Neuronal stem cell (in vitro differentiated cells): ENCODE data around the gene GRID1.

Experiments
- DNase-seq: peaks from one replicate; pipeline ENCODE4 v3.0.0-alpha.2; 2013; ENCODE audit warnings: low spot score
- H2AFZ ChIP-seq: one replicate; pipeline ENCODE4 v1.6.1; 2013; ENCODE audit warnings: mild to moderate bottlenecking, low read length, inconsistent platforms
- H2AK5ac ChIP-seq: 2 replicates; pipeline ENCODE4 v1.6.1; 2013; ENCODE audit warnings: low read depth, mild to moderate bottlenecking, inconsistent platforms, low read length, moderate library complexity, mixed read lengths
- H2BK120ac ChIP-seq: 2 replicates; pipeline ENCODE4 v1.6.1; 2013; ENCODE audit warnings: low read depth, mild to moderate bottlenecking, inconsistent platforms, low read length, moderate library complexity, mixed read lengths
- H2BK12ac ChIP-seq: one replicate; pipeline ENCODE4 v1.6.1; 2013; ENCODE audit warnings: low read length, inconsistent platforms
- H2BK15ac ChIP-seq: 2 replicates; pipeline ENCODE4 v1.6.1; 2013; ENCODE audit warnings: mild to moderate bottlenecking, low read length, inconsistent platforms, mixed read lengths
- H2BK5ac ChIP-seq: one replicate; pipeline ENCODE4 v1.6.1; 2013; ENCODE audit warnings: inconsistent platforms, mild to moderate bottlenecking, low read length, moderate library complexity
- H3K14ac ChIP-seq: one replicate; pipeline ENCODE4 v1.6.1; 2013; ENCODE audit warnings: low read length, inconsistent platforms
- H3K18ac ChIP-seq: 2 replicates; pipeline ENCODE4 v1.6.1; 2013; ENCODE audit warnings: low read length, inconsistent platforms
- H3K23ac ChIP-seq: 2 replicates; pipeline ENCODE4 v1.6.1; 2013; ENCODE audit warnings: low read depth, mild to moderate bottlenecking, mixed read lengths, low read length, inconsistent platforms; ENCODE audit not compliant: poor library complexity
- H3K27ac ChIP-seq: replicated peaks from 3 replicates; pipeline ENCODE4 v1.5.1; 2013; ENCODE audit warnings: low read length, inconsistent platforms
- H3K27me3 ChIP-seq, 3 experiments: 2 replicates each; pipeline ENCODE4 v1.6.1; 2013; ENCODE audit warnings: low read length in 3 of 3, mild to moderate bottlenecking in 2 of 3, inconsistent platforms in 1 of 3, low read depth in 1 of 3, mixed read lengths in 1 of 3, moderate library complexity in 1 of 3; ENCODE audit not compliant: control insufficient read depth in 3 of 3, insufficient read depth in 3 of 3
- H3K36me3 ChIP-seq, 2 donors: replicated peaks in 1 of 2; 2 replicates each; pipeline ENCODE4 v1.6.1; 2013; ENCODE audit warnings: low read length in 2 of 2; ENCODE audit not compliant: control insufficient read depth in 2 of 2, insufficient read depth in 2 of 2
- H3K4ac ChIP-seq: 2 replicates; pipeline ENCODE4 v1.6.1; 2013; ENCODE audit warnings: inconsistent platforms, mild to moderate bottlenecking, low read length, moderate library complexity
- H3K4me1 ChIP-seq, 2 donors: 1 replicate in 1 of 2; 2 replicates in 1 of 2; pipeline ENCODE4 v1.6.1; 2013; ENCODE audit warnings: low read length in 2 of 2, low read depth in 1 of 2; ENCODE audit not compliant: control insufficient read depth in 2 of 2, insufficient read depth in 1 of 2
- H3K4me2 ChIP-seq: one replicate; pipeline ENCODE4 v1.6.1; 2013; ENCODE audit warnings: mild to moderate bottlenecking, low read length, inconsistent platforms; ENCODE audit not compliant: insufficient read depth, poor library complexity, severe bottlenecking
- H3K4me3 ChIP-seq, 2 donors: 2 replicates each; pipeline ENCODE4 v1.5.1; 2013; ENCODE audit warnings: low read length in 2 of 2, mild to moderate bottlenecking in 2 of 2, inconsistent platforms in 1 of 2, moderate library complexity in 1 of 2
- H3K79me1 ChIP-seq: one replicate; pipeline ENCODE4 v1.6.1; 2013; ENCODE audit warnings: low read depth, mild to moderate bottlenecking, inconsistent platforms, low read length, moderate library complexity
- H3K9ac ChIP-seq: one replicate; pipeline ENCODE4 v1.6.1; 2013; ENCODE audit warnings: mild to moderate bottlenecking, low read depth, low read length, inconsistent platforms; ENCODE audit not compliant: poor library complexity
- H3K9me3 ChIP-seq, 2 donors: replicated peaks in 1 of 2; 2 replicates each; pipeline versions ENCODE3 to v1.6.1; 2013; ENCODE audit warnings: low read length in 2 of 2, mild to moderate bottlenecking in 2 of 2, inconsistent platforms in 1 of 2, low read depth in 1 of 2, mixed read lengths in 1 of 2, moderate library complexity in 1 of 2; ENCODE audit not compliant: control insufficient read depth in 2 of 2, insufficient read depth in 1 of 2
- H4K8ac ChIP-seq: one replicate; pipeline ENCODE4 v1.6.1; 2013; ENCODE audit warnings: low read depth, mild to moderate bottlenecking, inconsistent platforms, low read length, moderate library complexity
- H4K91ac ChIP-seq: one replicate; pipeline ENCODE4 v1.6.1; 2013; ENCODE audit warnings: low read length, low read depth, mild to moderate bottlenecking, inconsistent platforms; ENCODE audit not compliant: poor library complexity
- WGBS, 2 donors: extraction: QIAGEN DNeasy Blood & Tissue Kit; methylation state at CpG; one replicate each; pipeline ENCODE4 v1.1.7; 2013; ENCODE audit warnings: missing lambda C conversion rate in 2 of 2, mixed read lengths in 1 of 2; ENCODE audit not compliant: insufficient read length in 2 of 2, insufficient replicate concordance in 1 of 2; ENCODE audit errors: extremely low coverage in 2 of 2; 5-methylcytosine and 5-hydroxymethylcytosine counted together

Gene GRID1

DNA sequence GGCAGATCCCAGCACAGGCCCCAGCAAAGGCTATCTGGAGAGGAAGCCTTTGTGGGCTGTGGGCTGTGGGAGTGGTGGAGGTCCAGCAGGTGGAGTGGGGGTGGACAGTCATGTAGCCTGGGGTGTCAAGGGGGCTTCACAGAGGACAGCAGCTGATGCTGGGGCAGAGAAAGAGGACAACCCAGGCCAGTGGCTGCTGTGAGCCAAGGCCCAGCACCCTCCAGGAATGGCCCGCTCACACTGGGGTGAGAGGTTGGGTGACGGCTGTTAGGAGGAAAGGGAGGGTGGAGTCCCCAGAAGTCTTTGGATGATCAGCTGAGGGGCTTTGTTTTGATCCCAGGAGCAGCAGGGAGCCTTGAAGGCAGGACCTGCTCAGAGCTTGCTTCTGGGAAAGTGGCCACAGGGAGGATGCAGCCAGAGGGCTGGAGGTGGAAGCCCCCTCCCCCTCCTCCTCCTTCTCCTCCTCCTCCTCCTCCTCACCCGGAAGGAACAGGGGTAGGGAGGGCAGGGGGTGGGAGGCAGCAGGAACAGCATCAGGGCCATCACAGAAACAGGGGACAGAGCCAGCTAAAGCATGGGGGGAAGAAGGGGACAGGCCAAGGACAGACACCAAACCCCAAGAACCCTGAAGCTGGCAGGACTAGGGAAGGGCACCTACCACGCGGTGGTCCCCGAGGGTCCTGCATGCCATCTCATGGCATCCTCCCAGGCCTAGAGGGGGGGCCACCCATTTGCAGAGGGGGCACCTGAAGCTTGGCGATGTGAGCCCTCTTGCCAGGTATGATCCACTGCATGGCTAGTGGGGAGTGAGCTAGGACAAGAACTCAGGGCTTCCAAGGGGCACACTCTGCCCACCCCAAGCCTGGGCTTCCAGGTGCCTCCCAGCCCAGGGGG is 144.9 kb downstream of the GRID1 start:
- Histone ChIP-seq H3K18ac (peak overlapping the region; percentile 91), H3K4me2 (no peak overlapping the region)
- DNase-seq: no peak

DNA sequence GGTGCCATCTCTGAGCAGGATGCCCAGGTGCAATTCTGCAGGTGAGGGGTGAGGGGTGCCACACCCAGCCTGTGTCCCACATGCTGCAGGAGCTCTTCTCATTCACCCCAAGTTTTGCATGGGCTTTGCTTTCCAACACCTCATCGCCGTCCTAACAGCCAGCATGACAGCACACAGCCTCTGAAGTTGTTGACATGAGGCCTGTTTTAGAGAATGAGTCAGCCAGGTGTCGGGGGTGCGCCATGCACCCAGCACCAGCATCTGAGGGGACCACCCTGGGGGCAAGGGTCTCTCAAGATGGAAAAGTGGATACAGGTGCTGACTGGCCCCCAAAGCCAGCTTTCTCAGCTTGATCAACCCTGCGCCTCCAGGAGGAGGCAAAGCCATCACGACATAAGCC is 146.0 kb downstream of the GRID1 start:
- Histone ChIP-seq H2BK120ac (no peak overlapping the region), H2BK5ac (no peak overlapping the region), H2BK15ac (no peak overlapping the region), H2BK12ac (no peak overlapping the region), H3K27me3 (no peaks in the 10 kb centered on the region), H2AK5ac (no peak overlapping the region), H3K27ac (no peak overlapping the region), H3K4me3 (no peak overlapping the region), H3K9me3 (no peaks in the 10 kb centered on the region), H3K4me1 (peaks cover 0 to 13% of the 10 kb centered on the region in 2 donors), H3K4ac (no peak overlapping the region), H3K14ac (no peak overlapping the region), H3K4me2 (no peak overlapping the region), H3K36me3 (no peaks in the 10 kb centered on the region), H2AFZ (no peak overlapping the region), H3K9ac (no peak overlapping the region), H3K79me1 (no peaks in the 10 kb centered on the region), H4K8ac (no peak overlapping the region), H4K91ac (no peak overlapping the region), H3K18ac (peak overlapping the region; percentile 53), H3K23ac (no peak overlapping the region)
- DNase-seq: no peak
- WGBS, 2 donors: no CpG with 5 or more reads among the region's 6 CpGs

More for the DNA sequence above, 144.9 kb downstream of the GRID1 start:
- Histone ChIP-seq H3K23ac (peak overlapping the region; percentile 23), H3K4me3 (no peak overlapping the region), H4K8ac (peak overlapping the region; percentile 52), H3K27ac (no peak overlapping the region), H3K79me1 (no peaks in the 10 kb centered on the region), H3K9me3 (no peaks in the 10 kb centered on the region), H2AFZ (no peak overlapping the region), H2BK15ac (peak overlapping the region; percentile 82), H3K14ac (peak overlapping the region; percentile 9), H3K27me3 (no peaks in the 10 kb centered on the region), H3K9ac (peak overlapping the region; percentile 63), H3K4ac (peak overlapping the region; percentile 19), H4K91ac (no peak overlapping the region), H2BK12ac (peak overlapping the region; percentile 66), H3K4me1 (peaks cover 0 to 14% of the 10 kb centered on the region in 2 donors), H2BK5ac (peak overlapping the region; percentile 85), H2BK120ac (no peak overlapping the region), H3K36me3 (no peaks in the 10 kb centered on the region), H2AK5ac (peak overlapping the region; percentile 78)
- WGBS, 2 donors: no CpG with 5 or more reads among the region's 7 CpGs

DNA sequence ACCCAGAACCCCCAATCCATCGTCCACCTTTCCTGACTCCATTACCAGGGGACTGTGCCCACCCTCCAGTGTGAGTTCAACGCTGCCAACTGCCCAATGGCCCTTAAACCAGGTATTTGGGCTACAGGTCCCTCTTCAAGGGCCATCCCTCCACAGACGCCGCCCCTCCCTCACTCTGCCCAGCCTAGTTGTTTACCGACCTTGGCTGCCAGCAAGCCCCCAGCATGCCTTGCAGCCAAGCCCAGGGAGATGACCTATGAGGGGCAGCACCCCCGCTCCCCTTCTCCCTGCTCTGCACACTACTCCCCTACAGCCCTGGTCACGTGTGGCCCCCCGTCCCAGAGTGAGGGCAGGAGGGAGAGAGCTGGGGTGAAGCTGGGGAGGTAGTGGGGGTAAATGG is 147.3 kb downstream of the GRID1 start:
- no peak overlapping the region for H3K4ac ChIP-seq
- no peak overlapping the region for H2AFZ ChIP-seq
- H3K27me3 ChIP-seq: no peaks in the 10 kb centered on the region
- no peaks in the 10 kb centered on the region for H3K79me1 ChIP-seq
- H2BK120ac ChIP-seq: no peak overlapping the region
- WGBS, 2 donors: no CpG with 5 or more reads among the region's 8 CpGs
- no peaks in the 10 kb centered on the region for H3K36me3 ChIP-seq
- no peak overlapping the region for H4K8ac ChIP-seq
- H3K9ac ChIP-seq: no peak overlapping the region
- no peak overlapping the region for H3K4me2 ChIP-seq
- peak overlapping the region; percentile 77 for H3K23ac ChIP-seq
- H2BK5ac ChIP-seq: no peak overlapping the region
- peak overlapping the region; percentile 67 for H3K18ac ChIP-seq
- H3K4me3 ChIP-seq: no peak overlapping the region
- no peaks in the 10 kb centered on the region for H3K9me3 ChIP-seq
- H3K4me1 ChIP-seq: peaks cover 0 to 12% of the 10 kb centered on the region in 2 donors
- H3K27ac ChIP-seq: no peak overlapping the region
- peak overlapping the region; percentile 40 for H2BK15ac ChIP-seq
- H2AK5ac ChIP-seq: peak overlapping the region; percentile 34
- H4K91ac ChIP-seq: no peak overlapping the region
- no peak for DNase-seq
- no peak overlapping the region for H2BK12ac ChIP-seq
- H3K14ac ChIP-seq: no peak overlapping the region

GRCh38 chr10:86218842-86219241 is 147.8 kb downstream of the GRID1 start:
- Histone ChIP-seq H3K79me1 (no peaks in the 10 kb centered on the region), H2BK12ac (no peak overlapping the region), H3K14ac (no peak overlapping the region), H3K4me1 (peaks cover 0 to 12% of the 10 kb centered on the region in 2 donors), H4K8ac (no peak overlapping the region), H3K4me3 (no peak overlapping the region), H2BK15ac (peak overlapping the region; percentile 40), H3K9ac (no peak overlapping the region), H2AK5ac (peak overlapping the region; percentile 7), H2BK120ac (no peak overlapping the region), H3K27ac (no peak overlapping the region), H3K27me3 (no peaks in the 10 kb centered on the region), H3K36me3 (no peaks in the 10 kb centered on the region), H4K91ac (peak overlapping the region; percentile 32), H2AFZ (no peak overlapping the region), H3K4me2 (no peak overlapping the region), H3K23ac (peak overlapping the region; percentile 77), H3K4ac (no peak overlapping the region), H2BK5ac (no peak overlapping the region), H3K9me3 (no peaks in the 10 kb centered on the region), H3K18ac (peak overlapping the region; percentile 46)
- DNase-seq: no peak
- no CpG with 5 or more reads among the region's 5 CpGs for WGBS, 2 donors
